ENCODE measurements around the gene MYL5.
"Not testable (repeated sequence)": the region's sequence is repeated elsewhere in the genome, so short reads cannot be mapped to it uniquely, and the experiment has no call there.

- TF ChIP-seq, protein P1, sequence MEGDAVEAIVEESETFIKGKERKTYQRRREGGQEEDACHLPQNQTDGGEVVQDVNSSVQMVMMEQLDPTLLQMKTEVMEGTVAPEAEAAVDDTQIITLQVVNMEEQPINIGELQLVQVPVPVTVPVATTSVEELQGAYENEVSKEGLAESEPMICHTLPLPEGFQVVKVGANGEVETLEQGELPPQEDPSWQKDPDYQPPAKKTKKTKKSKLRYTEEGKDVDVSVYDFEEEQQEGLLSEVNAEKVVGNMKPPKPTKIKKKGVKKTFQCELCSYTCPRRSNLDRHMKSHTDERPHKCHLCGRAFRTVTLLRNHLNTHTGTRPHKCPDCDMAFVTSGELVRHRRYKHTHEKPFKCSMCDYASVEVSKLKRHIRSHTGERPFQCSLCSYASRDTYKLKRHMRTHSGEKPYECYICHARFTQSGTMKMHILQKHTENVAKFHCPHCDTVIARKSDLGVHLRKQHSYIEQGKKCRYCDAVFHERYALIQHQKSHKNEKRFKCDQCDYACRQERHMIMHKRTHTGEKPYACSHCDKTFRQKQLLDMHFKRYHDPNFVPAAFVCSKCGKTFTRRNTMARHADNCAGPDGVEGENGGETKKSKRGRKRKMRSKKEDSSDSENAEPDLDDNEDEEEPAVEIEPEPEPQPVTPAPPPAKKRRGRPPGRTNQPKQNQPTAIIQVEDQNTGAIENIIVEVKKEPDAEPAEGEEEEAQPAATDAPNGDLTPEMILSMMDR (IDR thresholded peaks at IDR 0.05; ENCODE audit: poor library complexity, severe bottlenecking), result not testable (repeated sequence)
- not testable (repeated sequence) for TF ChIP-seq REST (IDR thresholded peaks at IDR 0.05; ENCODE audit: borderline replicate concordance); TAF1 (IDR thresholded peaks at IDR 0.05; ENCODE audit: low read depth); SMC3 (conservative IDR thresholded peaks at IDR 0.05; ENCODE audit: poor library complexity)
Measured at GRCh38 chr4:706083-706633, 31.8 kb downstream of the MYL5 start.

Data from neural cell (in vitro differentiated cells).